ENCODE results near the gene ICAM2.
A peak's percentile ranks its signal among the peaks of the same experiment; 100 is the strongest.
"Not testable (repeated sequence)": the region's sequence is repeated elsewhere in the genome, so short reads cannot be mapped to it uniquely, and the experiment has no call there.

The ICAM2 gene

GRCh38 chr17:64008830-64009229 is 11.6 kb downstream of the ICAM2 start:
- no peak for DNase-seq

- DNase-seq, result no peak
Observed at GRCh38 chr17:64008346-64008745, 12.1 kb downstream of the ICAM2 start.

GRCh38 chr17:64007838-64008282 is 12.6 kb downstream of the ICAM2 start:
- DNase-seq, result no peak

DNA sequence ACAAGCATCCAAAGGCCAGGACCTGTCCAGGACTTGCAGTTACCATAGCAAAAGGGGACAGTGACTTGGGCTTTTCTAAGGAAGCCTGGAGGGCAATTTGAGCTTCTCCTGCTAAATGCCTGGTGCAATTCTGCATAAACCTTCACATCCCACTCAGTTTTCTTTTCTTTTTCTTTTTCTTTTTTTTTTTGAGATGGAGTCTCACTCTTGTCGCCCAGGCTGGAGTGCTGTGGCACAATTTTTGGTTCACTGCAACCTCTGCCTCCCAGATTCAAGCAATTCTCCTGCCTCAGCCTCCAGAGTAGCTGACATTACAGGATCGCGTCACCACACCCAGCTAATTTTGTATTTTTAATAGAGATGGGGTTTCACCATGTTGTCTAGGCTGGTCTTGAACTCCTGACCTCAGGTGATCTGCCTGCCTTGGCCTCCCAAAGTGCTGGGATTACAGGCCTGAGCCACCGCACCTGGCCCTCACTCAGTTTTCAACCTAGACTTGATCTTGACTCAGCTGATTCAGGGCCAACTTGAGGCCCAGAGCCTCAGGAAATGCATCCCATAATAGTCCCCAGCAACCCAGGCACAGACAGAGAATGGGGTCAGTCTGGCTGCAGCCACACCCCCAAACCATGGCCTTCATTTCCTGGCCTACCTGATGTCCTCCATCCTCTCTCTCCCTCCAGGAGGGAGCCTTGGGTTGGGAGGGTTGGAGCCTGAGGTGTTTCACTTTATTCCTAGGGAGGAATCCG is 13.2 kb downstream of the ICAM2 start:
- DNase-seq, result not testable (repeated sequence)

GRCh38 chr17:64006361-64007088 is 13.9 kb downstream of the ICAM2 start:
- DNase-seq, result no peak

DNA sequence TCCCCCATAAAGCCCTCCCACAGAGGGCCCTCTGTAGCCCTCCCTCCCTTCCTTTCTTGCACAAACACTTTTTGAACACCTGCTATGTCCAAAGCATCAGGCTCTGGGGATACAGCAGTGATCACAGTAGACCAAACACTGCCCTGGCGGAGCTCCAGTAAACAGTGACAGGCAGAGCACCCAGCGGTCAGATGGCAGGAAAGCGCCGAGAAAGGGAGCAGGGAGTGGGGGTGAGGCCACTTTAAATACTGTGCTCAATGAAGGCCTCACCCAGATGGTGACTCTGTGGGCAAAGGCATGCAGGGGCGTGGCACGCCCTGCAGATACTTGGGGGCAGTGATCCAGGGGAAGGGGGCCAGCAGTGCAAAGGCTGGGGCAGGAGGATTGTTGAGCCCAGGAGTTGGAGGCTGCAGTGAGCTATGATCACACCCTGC is 14.7 kb downstream of the ICAM2 start:
- DNase-seq, result no peak

- DNase-seq, result no peak
Observed at GRCh38 chr17:64004903-64005733, 15.3 kb downstream of the ICAM2 start.

DNA sequence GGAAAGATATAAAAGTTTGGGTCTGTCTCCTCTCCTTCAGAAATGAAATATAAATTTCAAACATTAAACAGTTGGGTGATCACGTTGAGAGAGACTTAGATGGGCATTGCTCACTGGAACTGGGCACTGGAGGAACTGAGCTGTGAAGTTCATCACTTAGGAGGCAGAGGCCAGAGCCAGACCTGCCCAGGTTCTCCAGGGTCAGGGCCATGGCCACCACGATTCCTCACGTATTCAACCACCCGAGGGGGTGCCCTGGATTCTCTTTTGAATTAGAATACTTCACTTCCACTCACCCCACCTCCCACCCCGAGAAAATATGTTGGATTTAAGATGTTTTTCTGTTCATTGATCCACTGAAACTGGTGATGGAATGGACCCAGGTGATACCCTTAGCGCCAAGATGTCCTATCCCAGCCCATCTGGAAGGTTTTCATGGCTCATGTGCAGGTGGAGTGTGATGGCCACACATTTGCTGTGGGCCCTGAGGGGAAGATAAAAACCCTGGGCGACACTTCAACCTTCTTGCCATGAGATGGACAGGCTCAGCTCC is 16.1 kb downstream of the ICAM2 start:
- no peak for DNase-seq

GRCh38 chr17:64003526-64004121 is 16.8 kb downstream of the ICAM2 start:
- no peak for DNase-seq

DNA sequence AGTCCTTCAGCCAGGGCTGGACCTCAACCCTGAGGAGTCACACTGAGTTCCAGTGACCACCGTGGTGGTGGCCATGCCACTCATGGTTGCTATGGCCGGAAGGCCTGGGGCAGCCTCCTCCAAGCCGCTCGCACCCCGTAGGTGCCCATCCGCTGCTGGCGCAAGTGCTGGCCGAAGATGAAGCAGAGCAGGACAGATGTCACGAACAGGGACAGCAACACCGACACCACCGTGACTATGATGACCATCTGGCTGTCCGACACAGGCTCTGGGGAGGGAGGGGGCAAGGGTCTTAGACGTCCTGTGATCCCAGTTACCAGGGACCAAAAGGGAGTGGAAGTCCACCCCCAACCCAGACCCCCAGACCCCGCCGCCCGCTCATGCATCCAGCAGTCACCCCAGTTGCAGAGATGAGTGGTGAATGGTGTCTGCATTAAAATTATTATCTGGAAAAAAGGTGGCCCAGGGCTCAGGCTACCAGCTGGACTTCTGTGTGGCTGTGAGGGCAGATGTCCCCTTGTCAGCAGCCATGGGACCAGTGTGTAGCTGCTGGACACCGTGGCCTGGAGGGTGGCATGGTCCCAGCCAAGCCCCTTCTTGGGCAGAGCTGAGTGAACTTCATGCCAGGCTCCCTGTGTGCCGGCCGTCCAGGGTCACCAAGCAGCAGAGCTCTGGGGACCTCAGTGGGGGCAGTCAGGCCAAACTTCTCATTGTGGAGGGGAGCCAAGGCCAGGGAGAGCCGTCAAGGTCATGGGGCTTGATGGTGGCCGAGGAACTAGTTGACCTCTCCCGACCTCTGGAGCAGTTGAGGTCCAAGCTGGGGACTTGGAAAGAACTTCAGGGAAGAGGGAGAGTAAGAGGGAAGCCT is 17.5 kb downstream of the ICAM2 start:
- DNase-seq, result no peak

- no peak for DNase-seq
Observed at GRCh38 chr17:64001763-64002529, 18.5 kb downstream of the ICAM2 start.

GRCh38 chr17:64001091-64001579 is 19.3 kb downstream of the ICAM2 start:
- no peak for DNase-seq

- DNase-seq, result no peak
Observed at GRCh38 chr17:63999680-64000531, 20.5 kb downstream of the ICAM2 start.

GRCh38 chr17:63998721-63999679 is 21.4 kb downstream of the ICAM2 start:
- DNase-seq, result no peak

GRCh38 chr17:63998050-63998720 is 22.2 kb downstream of the ICAM2 start, which contains the start of gene PRR29:
Gene PRR29 (plus strand): TSS chr17:63998351. CDS start chr17:63998365, 14 bp downstream.
- peak; percentile 68 for DNase-seq

GRCh38 chr17:63997341-63998048 is 22.9 kb downstream of the ICAM2 start:
- no peak for DNase-seq

All from activated effector memory CD4-positive, alpha-beta T cell treated with Interleukin-2 at 50 U/mL for 16 hours (primary cell).